ENCODE measurements around the gene RIPPLY1.

RIPPLY1 gene, protein sequence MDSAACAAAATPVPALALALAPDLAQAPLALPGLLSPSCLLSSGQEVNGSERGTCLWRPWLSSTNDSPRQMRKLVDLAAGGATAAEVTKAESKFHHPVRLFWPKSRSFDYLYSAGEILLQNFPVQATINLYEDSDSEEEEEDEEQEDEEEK

DNA sequence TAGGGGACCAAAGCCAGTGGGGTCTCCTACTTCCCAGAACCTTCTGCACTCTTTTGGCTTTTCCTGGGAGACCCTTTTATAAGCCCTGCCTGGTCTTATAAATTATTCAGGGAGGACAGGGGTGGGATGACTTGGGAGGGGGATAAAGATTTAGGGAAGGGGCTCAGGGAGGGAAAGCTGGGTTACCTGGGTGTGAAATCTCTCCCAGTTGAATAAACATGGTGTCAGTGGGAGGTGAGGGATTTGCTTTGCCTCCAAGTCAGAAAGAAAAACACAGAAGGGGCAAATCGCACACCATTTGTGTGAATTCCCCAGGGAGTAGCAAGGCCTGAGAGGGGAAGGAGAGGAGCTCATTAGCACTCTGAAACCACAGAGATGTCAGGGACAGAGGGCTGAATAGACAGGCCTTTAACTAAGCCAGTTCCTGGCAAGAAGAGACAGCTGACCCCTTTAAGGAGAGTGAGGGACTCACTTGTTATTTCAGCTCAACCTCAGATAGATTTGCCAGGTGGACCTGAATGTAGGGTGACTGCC, at the start of gene RIPPLY1:
Gene RIPPLY1 (minus strand): TSS at position 51 of the 534 bp plus-strand sequence. CDS start 54 bp downstream, outside the sequence.
- no peak within 1 kb of the TSS for H3K4me3 ChIP-seq (ENCODE audit: low read length)
- TF ChIP-seq ZNF274 (IDR thresholded peaks at IDR 0.05; ENCODE audit: low read depth, low read length) = no peak

DNA sequence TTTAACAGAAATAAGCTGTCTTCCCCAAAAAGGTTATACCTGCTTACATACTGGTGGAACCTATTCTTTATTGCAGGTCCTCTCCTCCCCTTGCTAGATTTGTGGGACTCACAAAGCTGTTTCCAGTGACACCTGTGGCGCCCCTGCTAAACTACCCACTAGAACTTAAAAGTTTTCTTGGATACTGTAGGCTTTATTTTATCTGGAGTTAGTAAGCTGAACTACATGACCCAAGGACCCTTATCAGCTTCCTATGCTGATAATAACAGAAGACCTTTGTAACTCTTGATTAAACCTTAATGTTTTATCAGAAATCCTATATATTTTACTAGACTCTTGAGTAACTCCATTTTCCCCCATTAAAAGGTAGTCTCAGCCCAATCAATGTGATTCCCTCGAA, 49.4 kb upstream of the RIPPLY1 start:
- H3K4me3 ChIP-seq (ENCODE audit: low read length) = no peak overlapping the region
- no peak for TF ChIP-seq ZNF274 (IDR thresholded peaks at IDR 0.05; ENCODE audit: low read depth, low read length)

DNA sequence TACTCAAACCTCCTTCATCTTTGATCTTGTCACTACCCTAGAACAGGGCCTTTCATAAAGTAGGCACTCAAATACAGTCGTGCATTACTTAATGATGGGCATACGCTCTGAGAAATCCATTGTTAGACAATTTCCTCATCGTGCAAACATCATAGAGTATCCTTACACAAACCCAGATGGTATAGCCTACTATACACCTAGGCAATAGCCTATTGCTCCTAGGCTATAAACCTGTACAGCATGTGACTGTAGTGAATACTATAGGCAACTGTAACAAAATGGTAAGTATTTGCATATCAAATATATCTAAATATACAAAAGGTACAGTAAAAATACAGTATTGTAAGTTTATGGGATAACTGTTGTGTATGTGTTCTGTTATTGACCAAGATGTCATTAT, 48.9 kb upstream of the RIPPLY1 start:
- TF ChIP-seq ZNF274 (IDR thresholded peaks at IDR 0.05; ENCODE audit: low read depth, low read length) = no peak
- no peak overlapping the region for H3K4me3 ChIP-seq (ENCODE audit: low read length)

DNA sequence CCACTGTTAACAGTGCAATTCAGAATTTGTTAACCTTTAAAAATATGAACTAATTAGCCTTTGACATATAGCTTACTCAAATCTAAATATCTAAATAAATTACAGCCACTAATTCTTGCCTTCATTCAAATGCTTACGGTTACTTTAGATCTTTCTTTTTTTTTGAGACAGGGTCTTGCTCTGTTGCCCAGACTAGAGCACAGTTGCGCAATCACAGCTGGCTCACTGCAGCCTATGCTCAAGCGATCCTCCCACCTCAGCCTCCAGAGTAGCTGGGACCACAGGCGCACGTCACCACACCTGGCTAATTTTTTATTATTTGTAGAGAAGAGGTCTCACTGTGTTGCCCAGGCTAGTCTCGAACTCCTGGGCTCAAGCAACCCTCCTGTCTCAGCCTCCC, 48.1 kb upstream of the RIPPLY1 start:
- no peak for TF ChIP-seq ZNF274 (IDR thresholded peaks at IDR 0.05; ENCODE audit: low read depth, low read length)
- no peak overlapping the region for H3K4me3 ChIP-seq (ENCODE audit: low read length)

DNA sequence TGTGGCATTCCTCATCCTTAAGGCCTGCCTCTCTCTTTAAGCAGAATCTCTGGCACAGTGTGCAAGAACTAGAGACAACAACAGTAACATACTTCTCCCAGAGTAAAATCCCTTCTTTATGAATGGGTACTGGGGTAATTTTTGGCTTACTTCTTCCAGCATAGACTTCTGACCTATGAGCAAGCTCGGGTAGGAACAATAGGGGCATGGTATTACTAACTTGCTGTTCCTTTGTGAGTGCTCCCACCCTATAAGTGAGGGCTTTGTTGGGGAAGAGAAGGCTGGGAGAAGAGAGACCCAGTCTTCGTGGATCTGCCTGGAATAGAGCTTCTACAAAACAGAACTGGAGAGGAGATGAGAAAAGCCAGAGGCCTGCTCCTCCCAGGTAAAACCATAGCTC, 47.2 kb upstream of the RIPPLY1 start:
- TF ChIP-seq ZNF274 (IDR thresholded peaks at IDR 0.05; ENCODE audit: low read depth, low read length) = no peak

DNA sequence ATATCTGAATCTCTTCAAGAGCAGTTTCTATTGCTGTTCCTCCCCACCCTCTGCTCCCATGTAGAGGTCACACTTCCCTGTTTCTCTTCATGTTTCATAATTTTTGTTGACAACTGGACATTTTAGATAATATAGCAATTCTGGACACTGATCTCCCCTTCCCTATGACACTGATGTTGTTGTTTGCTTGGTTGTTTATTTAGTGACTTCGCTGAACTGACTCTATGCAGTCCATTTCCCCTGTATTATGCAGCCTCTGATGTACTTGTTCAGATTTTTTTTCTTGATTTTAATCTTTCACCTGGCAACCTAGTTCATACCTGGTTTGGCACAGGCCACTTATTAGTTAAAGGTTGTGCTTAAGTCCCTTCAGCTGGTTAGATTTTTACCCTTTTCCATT, 46.2 kb upstream of the RIPPLY1 start:
- no peak overlapping the region for H3K4me3 ChIP-seq (ENCODE audit: low read length)
- no peak for TF ChIP-seq ZNF274 (IDR thresholded peaks at IDR 0.05; ENCODE audit: low read depth, low read length)

More for the DNA sequence above, 47.2 kb upstream of the RIPPLY1 start:
- no peak overlapping the region for H3K4me3 ChIP-seq (ENCODE audit: low read length)

DNA sequence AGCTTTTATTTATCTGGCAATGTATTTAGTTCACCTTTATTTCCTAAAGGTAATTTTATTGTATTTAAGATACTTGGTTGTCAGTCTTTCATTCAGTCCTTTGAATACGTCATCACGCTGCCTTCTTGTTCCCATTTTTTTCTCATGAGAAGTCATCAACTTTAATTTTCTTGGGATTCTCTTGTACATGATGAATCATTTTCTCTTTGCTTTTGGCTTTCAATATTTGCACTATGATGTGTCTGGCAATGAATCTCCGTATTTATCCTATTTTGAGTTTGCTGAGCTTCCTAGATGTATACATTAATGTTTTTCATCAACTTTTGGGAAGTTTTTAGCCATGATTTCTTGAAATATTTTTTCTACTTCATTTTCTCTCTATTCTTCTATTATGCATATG, 45.5 kb upstream of the RIPPLY1 start:
- no peak for TF ChIP-seq ZNF274 (IDR thresholded peaks at IDR 0.05; ENCODE audit: low read depth, low read length)
- no peak overlapping the region for H3K4me3 ChIP-seq (ENCODE audit: low read length)

DNA sequence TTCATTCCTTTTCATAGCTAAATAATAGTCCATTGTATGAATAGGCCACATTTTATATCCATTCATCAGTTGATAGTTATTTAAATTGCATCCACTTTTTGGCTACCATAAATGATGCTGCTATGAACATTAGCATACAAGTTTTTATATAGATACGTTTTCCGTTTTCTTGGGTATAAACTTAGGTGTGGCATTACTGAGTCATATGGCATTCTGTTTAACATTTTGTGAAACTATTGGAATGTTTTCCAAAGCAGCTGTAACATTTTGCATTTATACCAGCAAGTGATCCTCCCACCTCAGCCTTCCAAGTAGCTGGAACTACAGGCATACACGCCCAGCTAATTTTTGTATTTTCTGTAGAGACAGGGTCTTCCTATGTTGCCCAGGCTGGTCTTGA, 43.3 kb upstream of the RIPPLY1 start:
- no peak for TF ChIP-seq ZNF274 (IDR thresholded peaks at IDR 0.05; ENCODE audit: low read depth, low read length)
- H3K4me3 ChIP-seq (ENCODE audit: low read length) = no peak overlapping the region

DNA sequence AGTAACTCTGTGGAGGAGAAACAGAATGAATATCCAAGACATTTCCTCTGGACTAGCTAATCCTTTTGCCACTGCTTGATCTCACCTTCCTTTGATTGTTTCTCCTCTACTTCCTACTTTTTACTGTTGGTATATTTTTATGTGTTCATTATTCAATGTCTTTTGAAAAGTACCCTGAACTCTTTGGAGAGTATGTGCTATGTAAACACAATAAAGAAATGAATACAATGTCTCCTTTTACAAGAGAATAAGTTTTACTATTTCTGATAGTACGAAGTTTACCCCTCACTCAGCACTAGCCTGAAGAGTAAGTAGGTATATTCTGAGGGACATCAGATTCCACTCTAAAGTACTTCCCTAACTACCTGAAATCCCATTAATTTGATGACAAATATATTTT, 36.9 kb upstream of the RIPPLY1 start:
- H3K4me3 ChIP-seq (ENCODE audit: low read length) = no peak overlapping the region

DNA sequence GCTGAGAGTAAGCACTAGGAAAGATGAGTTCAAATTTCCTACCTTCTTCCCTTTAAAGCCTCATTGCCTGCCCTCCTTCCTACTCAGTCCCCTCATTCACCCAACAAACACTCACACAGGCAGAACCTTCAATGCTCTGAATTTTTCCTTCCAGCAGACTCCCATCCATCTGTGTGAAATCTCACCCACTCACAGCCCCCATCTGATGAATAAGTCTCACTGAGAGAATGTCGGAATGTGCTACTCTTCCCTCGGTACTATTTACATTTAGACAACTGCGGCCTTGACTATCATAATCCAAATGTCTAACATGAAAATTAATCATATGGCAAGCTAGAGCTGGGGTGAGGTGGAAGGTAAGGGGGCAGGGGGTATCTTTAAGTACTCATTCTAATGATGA, 36.4 kb upstream of the RIPPLY1 start:
- H3K4me3 ChIP-seq (ENCODE audit: low read length) = no peak overlapping the region
- TF ChIP-seq ZNF274 (IDR thresholded peaks at IDR 0.05; ENCODE audit: low read depth, low read length) = no peak

More for the DNA sequence above, 36.9 kb upstream of the RIPPLY1 start:
- TF ChIP-seq ZNF274 (IDR thresholded peaks at IDR 0.05; ENCODE audit: low read depth, low read length) = no peak

DNA sequence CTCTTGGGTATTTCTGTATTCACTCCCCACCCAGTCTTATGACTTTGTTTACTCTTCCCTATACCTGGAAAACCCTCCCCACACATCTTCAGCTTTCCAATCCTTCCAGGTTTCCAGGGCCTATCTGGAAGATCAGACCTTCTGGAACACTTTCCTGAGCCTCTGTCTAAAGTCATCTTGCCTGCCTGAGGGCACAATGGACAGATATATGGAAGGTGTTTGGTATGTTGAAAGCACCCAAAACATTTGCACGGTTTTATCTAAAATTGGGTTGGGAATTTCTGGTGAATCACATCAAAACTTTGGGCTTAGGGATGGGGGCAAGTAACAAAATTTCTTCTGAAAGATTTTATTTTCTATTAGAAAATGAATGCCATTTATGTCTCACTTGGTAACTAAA, 33.1 kb upstream of the RIPPLY1 start:
- H3K4me3 ChIP-seq (ENCODE audit: low read length) = no peak overlapping the region
- TF ChIP-seq ZNF274 (IDR thresholded peaks at IDR 0.05; ENCODE audit: low read depth, low read length) = no peak

DNA sequence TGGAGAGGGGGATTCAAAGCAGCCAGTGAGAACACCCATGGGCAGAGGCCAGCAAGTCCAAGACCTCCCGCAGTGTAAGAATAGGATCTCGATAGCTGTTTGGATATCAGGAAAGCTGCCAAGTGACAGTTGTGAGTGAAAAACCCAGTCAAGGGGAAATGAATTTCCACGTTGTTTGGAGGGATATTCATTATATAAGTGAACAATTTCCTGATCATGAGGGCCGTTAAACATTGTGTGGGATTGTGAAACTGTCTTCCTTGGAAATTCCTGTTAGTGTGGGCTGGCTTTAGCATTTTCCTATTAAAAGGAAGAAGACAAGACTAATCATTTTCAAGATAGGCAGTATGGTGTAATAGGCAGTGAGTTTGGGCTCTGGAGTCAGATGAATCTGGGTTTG, 32.0 kb upstream of the RIPPLY1 start:
- no peak overlapping the region for H3K4me3 ChIP-seq (ENCODE audit: low read length)
- TF ChIP-seq ZNF274 (IDR thresholded peaks at IDR 0.05; ENCODE audit: low read depth, low read length) = no peak

DNA sequence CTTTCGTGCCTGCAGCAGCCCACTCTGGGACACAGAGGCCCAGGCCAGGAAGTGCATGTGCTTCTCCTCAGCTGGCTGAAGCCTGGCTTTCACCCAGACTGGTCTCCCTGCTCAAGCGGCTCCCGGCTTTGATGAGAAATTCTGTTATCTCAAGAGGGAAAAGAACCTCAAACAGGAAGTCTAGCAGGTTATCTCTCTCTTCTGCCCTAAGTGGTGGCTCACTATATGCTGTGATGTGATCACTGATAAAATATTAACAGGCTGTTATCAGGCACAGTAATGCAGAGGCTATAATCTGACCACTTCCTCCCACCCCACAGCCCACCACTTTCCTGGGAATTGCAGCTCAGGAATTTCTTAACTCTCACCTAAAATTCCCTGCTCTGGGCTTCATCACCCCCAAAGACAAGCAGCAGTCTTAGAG, 30.4 kb upstream of the RIPPLY1 start:
- no peak overlapping the region for H3K4me3 ChIP-seq (ENCODE audit: low read length)
- no peak for TF ChIP-seq ZNF274 (IDR thresholded peaks at IDR 0.05; ENCODE audit: low read depth, low read length)

DNA sequence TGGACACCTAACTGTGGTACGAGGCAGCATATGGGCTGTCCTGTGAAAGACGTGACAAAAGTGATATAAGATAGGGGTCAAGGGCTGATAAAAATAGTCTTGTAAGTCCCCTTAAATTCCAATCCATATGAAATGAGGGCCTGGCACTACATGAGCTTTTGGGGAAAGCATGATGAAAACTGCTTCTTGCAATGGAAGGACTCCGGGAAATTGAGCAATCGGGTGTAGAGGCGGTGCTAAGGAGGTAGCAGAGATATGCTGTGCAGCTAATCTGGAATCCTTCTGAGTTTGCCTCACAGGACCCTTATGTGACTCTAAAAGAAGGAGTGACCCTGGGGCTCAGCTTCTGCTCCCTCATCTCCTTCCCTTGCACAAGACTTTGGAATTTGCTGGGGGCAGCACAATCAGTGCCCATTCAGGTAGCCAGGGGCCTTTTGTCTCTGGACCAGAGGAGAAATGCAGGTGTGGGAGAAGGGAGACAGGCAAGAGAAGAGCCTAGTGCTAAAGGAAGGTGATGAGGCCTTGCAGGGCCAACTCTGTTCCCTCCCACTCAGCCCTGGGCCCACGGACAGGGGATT, 29.9 kb upstream of the RIPPLY1 start:
- TF ChIP-seq ZNF274 (IDR thresholded peaks at IDR 0.05; ENCODE audit: low read depth, low read length) = no peak
- no peak overlapping the region for H3K4me3 ChIP-seq (ENCODE audit: low read length)

DNA sequence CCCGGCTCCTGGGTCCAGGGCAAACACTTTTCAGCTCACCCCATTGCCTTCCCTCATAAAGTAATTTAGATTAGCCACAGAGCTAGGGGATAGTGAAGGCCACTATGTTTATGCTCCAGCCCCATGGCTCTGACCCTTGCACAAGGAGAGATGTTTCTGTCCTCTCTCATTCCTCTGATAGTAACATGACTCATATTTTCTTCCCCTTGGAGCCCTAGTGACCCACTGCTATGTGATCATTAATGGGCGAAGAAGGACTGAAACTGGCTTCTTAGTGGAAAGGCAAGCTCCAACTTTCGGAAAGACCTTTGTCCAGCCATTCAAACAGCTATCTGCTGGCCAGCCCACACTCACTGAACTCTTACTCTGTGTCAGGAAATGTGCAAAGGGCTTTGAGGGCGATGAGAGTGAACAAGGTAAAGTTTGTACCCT, 29.4 kb upstream of the RIPPLY1 start:
- TF ChIP-seq ZNF274 (IDR thresholded peaks at IDR 0.05; ENCODE audit: low read depth, low read length) = no peak
- H3K4me3 ChIP-seq (ENCODE audit: low read length) = no peak overlapping the region
